Cortex of kidney (tissue), 1 donor: ENCODE data around the gene NCK2.

Experiments
- DNase-seq: peaks from one replicate; lab custom pipeline; 2025; lab: John Stamatoyannopoulos, UW

NCK2 gene

GRCh38 chr2:105926960-105927678, 182.4 kb downstream of the NCK2 start:
- DNase-seq: no peak

- no peak for DNase-seq
Measured at GRCh38 chr2:105928086-105928485, 183.4 kb downstream of the NCK2 start.

- no peak for DNase-seq
Measured at GRCh38 chr2:105928563-105928962, 183.9 kb downstream of the NCK2 start.

DNA sequence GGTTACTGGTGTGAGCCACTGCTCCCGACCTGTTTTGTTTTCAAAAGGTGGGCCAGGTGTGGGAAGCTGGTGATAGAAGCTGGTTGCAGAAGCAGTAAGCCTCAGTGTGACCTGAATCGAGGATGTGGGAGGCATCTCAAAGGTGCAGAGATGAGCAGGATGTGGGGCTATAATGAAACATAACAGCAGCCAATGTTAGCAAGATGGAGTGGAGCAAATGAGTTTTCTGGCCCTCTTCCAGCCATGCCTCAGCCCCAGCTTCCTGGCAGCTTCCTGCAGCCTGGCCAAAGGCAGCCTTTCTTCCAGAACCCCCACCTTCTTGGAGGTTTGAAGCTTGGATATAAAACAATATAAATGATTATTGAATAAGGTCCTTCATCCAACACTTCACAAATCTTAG, 184.8 kb downstream of the NCK2 start:
- DNase-seq: no peak

DNA sequence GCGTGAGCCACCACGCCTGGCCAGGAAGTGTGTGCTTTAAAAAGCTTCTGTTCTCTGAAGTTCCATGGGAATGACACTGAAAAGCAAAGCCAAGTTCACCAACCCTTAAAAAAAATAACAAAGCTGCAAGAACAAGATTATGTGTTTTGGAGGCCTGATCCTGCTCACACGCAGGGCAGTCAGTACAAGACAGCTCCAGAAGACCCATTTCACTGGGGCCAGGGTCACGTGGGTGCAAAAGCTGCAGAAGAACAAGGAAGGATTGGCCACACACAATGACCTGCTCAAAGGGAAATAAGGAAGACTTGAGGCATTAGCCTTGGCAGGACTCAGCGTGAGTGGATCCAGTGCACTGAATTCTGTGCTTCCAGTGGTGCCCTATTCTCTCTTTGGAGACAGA, 187.9 kb downstream of the NCK2 start:
- DNase-seq: no peak

DNA sequence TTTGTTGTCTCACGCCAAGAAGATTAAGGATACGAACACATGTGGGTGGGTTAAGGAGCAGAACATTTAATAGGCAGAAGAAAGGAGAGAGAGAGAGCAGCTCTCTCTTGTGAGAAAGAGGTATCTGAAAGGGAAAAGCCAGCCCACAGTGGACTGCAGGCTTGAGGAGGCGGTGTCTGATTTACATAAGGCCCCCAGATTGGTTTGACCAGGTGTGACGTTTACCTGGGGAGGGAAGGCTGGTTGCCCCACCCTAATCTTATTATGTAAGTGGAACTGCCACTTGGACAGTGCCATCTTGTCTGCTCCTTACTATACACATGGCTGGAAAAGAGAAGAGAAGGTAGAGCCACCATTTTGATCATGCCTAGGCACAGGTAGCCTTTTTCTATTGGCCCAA, 189.2 kb downstream of the NCK2 start:
- no peak for DNase-seq

DNA sequence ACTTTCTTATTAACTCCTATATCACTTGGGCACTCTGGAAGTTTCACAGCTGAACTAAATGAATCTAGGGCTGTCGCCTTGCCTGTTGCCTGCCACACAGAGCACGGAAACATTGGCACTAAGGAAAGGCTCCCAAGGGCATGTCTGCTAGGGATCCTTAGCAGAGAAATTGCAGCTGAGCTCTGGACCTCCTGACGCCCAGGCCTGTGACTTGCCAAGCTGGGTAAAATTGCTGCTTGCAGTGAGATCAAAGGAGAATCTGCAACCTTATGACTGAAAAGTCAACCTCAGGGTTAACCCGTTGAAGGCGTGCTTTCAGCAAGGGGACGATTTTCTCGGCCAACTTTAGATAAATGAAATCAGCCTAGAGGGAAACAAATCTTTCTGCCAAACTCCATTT, 189.8 kb downstream of the NCK2 start:
- no peak for DNase-seq

DNA sequence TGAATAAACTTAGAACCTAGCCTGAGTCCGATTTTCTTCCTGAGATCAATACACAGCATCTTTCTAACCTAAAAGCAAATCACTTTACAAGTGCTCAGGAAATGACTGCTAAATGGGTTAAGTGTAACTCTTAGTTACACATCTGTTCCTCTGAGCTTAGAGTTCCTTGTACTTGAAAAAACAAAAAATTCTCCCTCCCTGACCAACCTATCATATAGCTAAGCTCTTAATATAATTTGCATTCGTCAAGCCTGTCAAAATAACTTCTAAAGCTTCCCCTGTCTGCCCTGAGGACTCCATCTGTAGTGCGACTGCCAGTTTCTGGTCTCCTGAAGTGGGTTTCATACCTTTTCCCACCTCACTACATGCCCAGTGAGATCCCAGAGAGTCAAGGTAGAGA, 190.4 kb downstream of the NCK2 start:
- no peak for DNase-seq

DNA sequence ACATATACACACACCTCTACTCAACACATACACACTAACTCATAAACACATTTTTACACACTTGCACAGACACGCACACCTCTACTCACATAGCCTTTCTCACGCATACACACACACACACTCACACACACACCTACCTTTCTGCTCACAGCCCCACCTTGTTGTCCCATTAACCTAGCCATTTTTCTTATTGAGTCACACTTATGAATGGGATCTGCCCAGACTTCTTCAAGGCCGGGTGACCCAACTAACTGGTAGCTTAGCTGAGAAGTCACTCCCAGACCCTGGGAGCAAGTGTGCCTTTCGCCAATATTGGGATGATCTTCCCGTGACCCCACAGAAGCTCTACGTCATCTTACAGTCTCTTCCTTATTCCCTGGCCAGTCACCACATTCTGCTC, 192.2 kb downstream of the NCK2 start:
- DNase-seq: no peak

- DNase-seq: no peak
Measured at GRCh38 chr2:105937498-105938097, 192.9 kb downstream of the NCK2 start.
